Ishikawa (cell line): ENCODE results near the gene MLKL.

Source experiments
- CEBPB ChIP-seq: IDR thresholded peaks from 2 replicates; pipeline ENCODE4 v1.6.1; 2012
- CREB1 ChIP-seq: IDR thresholded peaks from 2 replicates; pipeline ENCODE4 v1.6.1; 2012; ENCODE audit warnings: low read depth
- EGR1 ChIP-seq: IDR thresholded peaks from 2 replicates; pipeline ENCODE4 v1.6.1; 2012
- EP300 ChIP-seq: IDR thresholded peaks from 2 replicates; pipeline ENCODE4 v1.6.1; 2012; ENCODE audit warnings: borderline replicate concordance
- FOXM1 ChIP-seq: IDR thresholded peaks from 2 replicates; pipeline ENCODE4 v1.6.1; 2012; ENCODE audit warnings: low read depth, borderline replicate concordance
- MAX ChIP-seq: IDR thresholded peaks from 2 replicates; pipeline ENCODE4 v1.6.1; 2012
- NFIC ChIP-seq: IDR thresholded peaks from 2 replicates; pipeline ENCODE4 v1.6.1; 2012
- RAD21 ChIP-seq: IDR thresholded peaks from 2 replicates; pipeline ENCODE4 v1.6.1; 2012; ENCODE audit warnings: low read depth
- REST ChIP-seq: IDR thresholded peaks from 2 replicates; pipeline ENCODE4 v1.6.1; 2012; ENCODE audit warnings: low read depth, mild to moderate bottlenecking
- TAF1 ChIP-seq: IDR thresholded peaks from 2 replicates; pipeline ENCODE4 v1.6.1; 2012; ENCODE audit warnings: low read depth, mild to moderate bottlenecking
- TCF12 ChIP-seq: IDR thresholded peaks from 2 replicates; pipeline ENCODE4 v1.6.1; 2012; ENCODE audit warnings: low read depth
- TEAD4 ChIP-seq: IDR thresholded peaks from 2 replicates; pipeline ENCODE4 v1.6.1; 2012
- USF1 ChIP-seq: IDR thresholded peaks from 2 replicates; pipeline ENCODE4 v1.6.1; 2012
- YY1 ChIP-seq: IDR thresholded peaks from 2 replicates; pipeline ENCODE4 v1.6.1; 2012; ENCODE audit warnings: low read depth
- ZBTB7A ChIP-seq: IDR thresholded peaks from 2 replicates; pipeline ENCODE4 v1.6.1; 2012; ENCODE audit warnings: low read depth

Gene MLKL

GRCh38 chr16:74666010-74666421 lies 34.6 kb downstream of the MLKL start:
- no peak for TF ChIP-seq USF1
- no peak for TF ChIP-seq CEBPB
- TF ChIP-seq EGR1 = no peak

GRCh38 chr16:74661064-74661463 lies 39.6 kb downstream of the MLKL start:
- TF ChIP-seq EP300 (no peak), MAX (no peak), EGR1 (no peak), TAF1 (no peak), USF1 (no peak), TCF12 (no peak), CEBPB (no peak), NFIC (no peak), RAD21 (no peak), CREB1 (no peak), FOXM1 (no peak), YY1 (no peak), ZBTB7A (no peak), TEAD4 (no peak), REST (no peak)

GRCh38 chr16:74660383-74660782 lies 40.3 kb downstream of the MLKL start:
- TF ChIP-seq RAD21 (no peak), REST (no peak), USF1 (no peak), TAF1 (no peak), YY1 (no peak), ZBTB7A (no peak), CREB1 (no peak), TEAD4 (no peak), EP300 (no peak), TCF12 (no peak), NFIC (no peak), EGR1 (no peak), FOXM1 (no peak), CEBPB (no peak), MAX (no peak)

GRCh38 chr16:74659041-74659440 lies 41.6 kb downstream of the MLKL start:
- TF ChIP-seq YY1 = no peak
- TF ChIP-seq RAD21 = no peak
- TF ChIP-seq ZBTB7A = no peak
- TF ChIP-seq EGR1 = no peak
- no peak for TF ChIP-seq CEBPB
- TF ChIP-seq REST = no peak
- no peak for TF ChIP-seq TEAD4
- TF ChIP-seq EP300 = no peak
- no peak for TF ChIP-seq MAX
- no peak for TF ChIP-seq USF1
- no peak for TF ChIP-seq TAF1
- no peak for TF ChIP-seq FOXM1
- TF ChIP-seq NFIC = no peak
- TF ChIP-seq CREB1 = no peak
- no peak for TF ChIP-seq TCF12
